Amniotic epithelial cell (primary cell): ENCODE data around the gene CBX7.

Experiments used
- DNase-seq: peaks from one replicate; pipeline ENCODE4 v3.0.0-alpha.2; 2010; ENCODE audit warnings: low read depth

CBX7 gene

GRCh38 chr22:39123751-39124581 lies 28.5 kb downstream of the CBX7 start:
- no peak for DNase-seq

GRCh38 chr22:39122772-39123470 lies 29.6 kb downstream of the CBX7 start:
- no peak for DNase-seq

GRCh38 chr22:39120983-39121382 lies 31.5 kb downstream of the CBX7 start:
- no peak for DNase-seq

- DNase-seq: peak; percentile 30
Observed at GRCh38 chr22:39117585-39118191, 34.8 kb downstream of the CBX7 start.

GRCh38 chr22:39115977-39116621 lies 36.4 kb downstream of the CBX7 start:
- DNase-seq: no peak

GRCh38 chr22:39115570-39115969 lies 36.9 kb downstream of the CBX7 start:
- DNase-seq: no peak

GRCh38 chr22:39114112-39114511 lies 38.4 kb downstream of the CBX7 start:
- DNase-seq: no peak

GRCh38 chr22:39110631-39111561 lies 41.6 kb downstream of the CBX7 start:
- peak; percentile 51 for DNase-seq

- DNase-seq: no peak
Observed at GRCh38 chr22:39109361-39109760, 43.1 kb downstream of the CBX7 start.

GRCh38 chr22:39108487-39108886 lies 44.0 kb downstream of the CBX7 start:
- no peak for DNase-seq

GRCh38 chr22:39106326-39106725 lies 46.2 kb downstream of the CBX7 start:
- no peak for DNase-seq

- DNase-seq: no peak
Observed at GRCh38 chr22:39103431-39103830, 49.0 kb downstream of the CBX7 start.

- no peak for DNase-seq
Observed at GRCh38 chr22:39101226-39101625, 51.3 kb downstream of the CBX7 start.

- DNase-seq: no peak
Observed at GRCh38 chr22:39098576-39098975, 53.9 kb downstream of the CBX7 start.

- DNase-seq: no peak
Observed at GRCh38 chr22:39098026-39098425, 54.5 kb downstream of the CBX7 start.

GRCh38 chr22:39097098-39098020 lies 55.1 kb downstream of the CBX7 start, which contains the start of gene APOBEC3H:
Gene APOBEC3H (plus strand): TSS chr22:39097244. CDS start chr22:39100279, 3,035 bp downstream.
- DNase-seq: no peak

GRCh38 chr22:39095971-39096370 lies 56.5 kb downstream of the CBX7 start:
- DNase-seq: no peak

- no peak for DNase-seq
Observed at GRCh38 chr22:39094717-39095389, 57.6 kb downstream of the CBX7 start.

GRCh38 chr22:39092111-39092862 lies 60.2 kb downstream of the CBX7 start:
- DNase-seq: no peak
